ENCODE measurements around the gene GOLIM4. TPM values are rescaled to one million over a fixed set of nuclear protein-coding genes. Genes with fewer than 3 reads are reported as not detected.

Gene GOLIM4, protein sequence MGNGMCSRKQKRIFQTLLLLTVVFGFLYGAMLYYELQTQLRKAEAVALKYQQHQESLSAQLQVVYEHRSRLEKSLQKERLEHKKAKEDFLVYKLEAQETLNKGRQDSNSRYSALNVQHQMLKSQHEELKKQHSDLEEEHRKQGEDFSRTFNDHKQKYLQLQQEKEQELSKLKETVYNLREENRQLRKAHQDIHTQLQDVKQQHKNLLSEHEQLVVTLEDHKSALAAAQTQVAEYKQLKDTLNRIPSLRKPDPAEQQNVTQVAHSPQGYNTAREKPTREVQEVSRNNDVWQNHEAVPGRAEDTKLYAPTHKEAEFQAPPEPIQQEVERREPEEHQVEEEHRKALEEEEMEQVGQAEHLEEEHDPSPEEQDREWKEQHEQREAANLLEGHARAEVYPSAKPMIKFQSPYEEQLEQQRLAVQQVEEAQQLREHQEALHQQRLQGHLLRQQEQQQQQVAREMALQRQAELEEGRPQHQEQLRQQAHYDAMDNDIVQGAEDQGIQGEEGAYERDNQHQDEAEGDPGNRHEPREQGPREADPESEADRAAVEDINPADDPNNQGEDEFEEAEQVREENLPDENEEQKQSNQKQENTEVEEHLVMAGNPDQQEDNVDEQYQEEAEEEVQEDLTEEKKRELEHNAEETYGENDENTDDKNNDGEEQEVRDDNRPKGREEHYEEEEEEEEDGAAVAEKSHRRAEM
- polyA plus RNA-seq = 1.9 and 3.2 TPM in 2 replicates
- 10.7 and 11.3 TPM in 2 replicates for polyA minus RNA-seq

DNA sequence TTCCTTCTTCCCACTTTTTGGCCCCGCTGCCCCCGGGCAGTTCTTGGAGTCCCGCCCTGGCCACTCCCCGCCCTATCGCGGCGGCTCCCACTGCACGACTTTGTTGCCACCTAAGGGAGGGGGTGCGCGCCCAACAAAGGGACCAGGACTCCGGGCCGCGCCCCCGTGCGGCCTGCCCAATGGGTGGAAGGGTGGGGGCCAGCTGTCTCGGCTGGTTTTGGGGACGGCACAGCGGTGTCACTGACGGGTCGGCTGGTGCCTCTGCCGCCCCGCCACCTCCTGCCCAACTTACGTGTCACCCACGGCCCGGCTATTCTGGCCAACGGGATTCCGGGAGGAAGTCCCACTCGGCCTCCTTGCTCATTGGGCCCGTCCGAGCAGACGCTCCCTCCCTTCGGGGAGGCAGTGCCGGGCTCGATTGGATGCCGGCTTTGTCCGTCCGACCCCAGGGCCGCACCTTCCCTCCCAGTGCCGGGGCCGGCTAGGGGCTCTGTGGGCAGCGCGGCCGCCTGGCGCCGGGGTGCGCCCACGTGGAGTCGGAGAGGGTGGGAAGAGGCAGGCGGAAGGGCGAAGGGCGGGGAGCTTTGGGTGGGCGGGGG, at the start of gene GOLIM4:
TSS of gene GOLIM4 (minus strand) at position 314 of the 599 bp plus-strand sequence. CDS start 639 bp downstream, outside the sequence.
- Histone ChIP-seq H3K9ac (ENCODE audit: low read length) (peak within 1 kb of the TSS; percentile 59), H4K20me1 (ENCODE audit: insufficient read depth) (no peaks in the 10 kb centered on the region), H3K9me3 (ENCODE audit: low read length) (no peaks in the 10 kb centered on the region), H3F3A (ENCODE audit: insufficient read depth, low read length, poor library complexity, severe bottlenecking) (no peaks in the 10 kb centered on the region), H3K27me3 (ENCODE audit: insufficient read depth, low read depth, low read length) (no peaks in the 10 kb centered on the region), H3K9me2 (ENCODE audit: insufficient read depth, low read length) (no peaks in the 10 kb centered on the region), H3K27ac (ENCODE audit: low read length) (no peak within 1 kb of the TSS), H3K4me2 (ENCODE audit: low read length) (peak within 1 kb of the TSS; percentile 81), H3K36me3 (ENCODE audit: insufficient read depth, low read length) (no peaks in the 10 kb centered on the region), H2AFZ (ENCODE audit: low read depth, low read length) (peak within 1 kb of the TSS; percentile 57), H3K4me3 (ENCODE audit: low read length) (peak within 1 kb of the TSS; percentile 92), H3K79me2 (replicated peaks; ENCODE audit: insufficient read depth, low read length) (peaks cover 31% of the 10 kb centered on the region)
- TF ChIP-seq, protein P1, sequence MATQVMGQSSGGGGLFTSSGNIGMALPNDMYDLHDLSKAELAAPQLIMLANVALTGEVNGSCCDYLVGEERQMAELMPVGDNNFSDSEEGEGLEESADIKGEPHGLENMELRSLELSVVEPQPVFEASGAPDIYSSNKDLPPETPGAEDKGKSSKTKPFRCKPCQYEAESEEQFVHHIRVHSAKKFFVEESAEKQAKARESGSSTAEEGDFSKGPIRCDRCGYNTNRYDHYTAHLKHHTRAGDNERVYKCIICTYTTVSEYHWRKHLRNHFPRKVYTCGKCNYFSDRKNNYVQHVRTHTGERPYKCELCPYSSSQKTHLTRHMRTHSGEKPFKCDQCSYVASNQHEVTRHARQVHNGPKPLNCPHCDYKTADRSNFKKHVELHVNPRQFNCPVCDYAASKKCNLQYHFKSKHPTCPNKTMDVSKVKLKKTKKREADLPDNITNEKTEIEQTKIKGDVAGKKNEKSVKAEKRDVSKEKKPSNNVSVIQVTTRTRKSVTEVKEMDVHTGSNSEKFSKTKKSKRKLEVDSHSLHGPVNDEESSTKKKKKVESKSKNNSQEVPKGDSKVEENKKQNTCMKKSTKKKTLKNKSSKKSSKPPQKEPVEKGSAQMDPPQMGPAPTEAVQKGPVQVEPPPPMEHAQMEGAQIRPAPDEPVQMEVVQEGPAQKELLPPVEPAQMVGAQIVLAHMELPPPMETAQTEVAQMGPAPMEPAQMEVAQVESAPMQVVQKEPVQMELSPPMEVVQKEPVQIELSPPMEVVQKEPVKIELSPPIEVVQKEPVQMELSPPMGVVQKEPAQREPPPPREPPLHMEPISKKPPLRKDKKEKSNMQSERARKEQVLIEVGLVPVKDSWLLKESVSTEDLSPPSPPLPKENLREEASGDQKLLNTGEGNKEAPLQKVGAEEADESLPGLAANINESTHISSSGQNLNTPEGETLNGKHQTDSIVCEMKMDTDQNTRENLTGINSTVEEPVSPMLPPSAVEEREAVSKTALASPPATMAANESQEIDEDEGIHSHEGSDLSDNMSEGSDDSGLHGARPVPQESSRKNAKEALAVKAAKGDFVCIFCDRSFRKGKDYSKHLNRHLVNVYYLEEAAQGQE (IDR thresholded peaks at IDR 0.05; ENCODE audit: borderline replicate concordance) = peak; percentile 8
- TF ChIP-seq EZH2 (IDR thresholded peaks at IDR 0.05; ENCODE audit: borderline replicate concordance, insufficient read depth, low read length, poor library complexity, severe bottlenecking) = no peak
- TF ChIP-seq, protein P2, sequence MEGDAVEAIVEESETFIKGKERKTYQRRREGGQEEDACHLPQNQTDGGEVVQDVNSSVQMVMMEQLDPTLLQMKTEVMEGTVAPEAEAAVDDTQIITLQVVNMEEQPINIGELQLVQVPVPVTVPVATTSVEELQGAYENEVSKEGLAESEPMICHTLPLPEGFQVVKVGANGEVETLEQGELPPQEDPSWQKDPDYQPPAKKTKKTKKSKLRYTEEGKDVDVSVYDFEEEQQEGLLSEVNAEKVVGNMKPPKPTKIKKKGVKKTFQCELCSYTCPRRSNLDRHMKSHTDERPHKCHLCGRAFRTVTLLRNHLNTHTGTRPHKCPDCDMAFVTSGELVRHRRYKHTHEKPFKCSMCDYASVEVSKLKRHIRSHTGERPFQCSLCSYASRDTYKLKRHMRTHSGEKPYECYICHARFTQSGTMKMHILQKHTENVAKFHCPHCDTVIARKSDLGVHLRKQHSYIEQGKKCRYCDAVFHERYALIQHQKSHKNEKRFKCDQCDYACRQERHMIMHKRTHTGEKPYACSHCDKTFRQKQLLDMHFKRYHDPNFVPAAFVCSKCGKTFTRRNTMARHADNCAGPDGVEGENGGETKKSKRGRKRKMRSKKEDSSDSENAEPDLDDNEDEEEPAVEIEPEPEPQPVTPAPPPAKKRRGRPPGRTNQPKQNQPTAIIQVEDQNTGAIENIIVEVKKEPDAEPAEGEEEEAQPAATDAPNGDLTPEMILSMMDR (IDR thresholded peaks at IDR 0.05; ENCODE audit: poor library complexity, severe bottlenecking) = peak; percentile 36

DNA sequence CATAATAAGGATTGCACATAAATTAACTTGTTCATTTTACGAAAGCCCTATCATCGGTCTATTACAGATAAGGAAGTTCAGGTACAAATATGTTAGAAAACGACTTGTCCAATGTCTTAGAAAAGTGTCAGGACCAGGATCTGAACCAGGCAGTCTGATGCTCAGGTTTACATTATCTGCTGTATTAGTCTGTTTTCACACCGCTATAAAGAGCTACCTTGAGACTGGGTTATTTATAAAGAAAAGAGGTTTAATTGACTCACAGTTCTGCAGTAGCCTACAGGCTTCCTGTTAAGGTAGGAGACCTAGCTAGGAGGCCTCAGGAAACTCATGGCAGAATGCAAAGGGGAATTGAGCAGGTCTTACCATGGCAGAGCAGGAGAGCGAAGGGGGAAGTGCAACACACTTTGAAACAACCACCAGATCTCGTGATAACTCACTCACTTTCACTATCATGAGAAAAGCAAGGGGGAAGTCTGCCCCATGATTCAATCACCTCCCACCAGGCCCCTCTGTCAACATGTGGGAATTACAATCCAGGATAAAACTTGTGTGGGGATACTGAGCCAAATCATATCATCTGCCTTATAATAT, 45.8 kb upstream of the GOLIM4 start:
- no peak overlapping the region for H3K4me2 ChIP-seq (ENCODE audit: low read length)
- H3K27ac ChIP-seq (ENCODE audit: low read length) = no peak overlapping the region
- no peaks in the 10 kb centered on the region for H4K20me1 ChIP-seq (ENCODE audit: insufficient read depth)
- H3K27me3 ChIP-seq (ENCODE audit: insufficient read depth, low read depth, low read length) = no peaks in the 10 kb centered on the region
- H3K4me3 ChIP-seq (ENCODE audit: low read length) = no peak overlapping the region
- no peaks in the 10 kb centered on the region for H3K36me3 ChIP-seq (ENCODE audit: insufficient read depth, low read length)
- no peaks in the 10 kb centered on the region for H3K79me2 ChIP-seq (replicated peaks; ENCODE audit: insufficient read depth, low read length)
- no peaks in the 10 kb centered on the region for H3K9me3 ChIP-seq (ENCODE audit: low read length)
- no peaks in the 10 kb centered on the region for H3K9me2 ChIP-seq (ENCODE audit: insufficient read depth, low read length)
- H3K9ac ChIP-seq (ENCODE audit: low read length) = no peak overlapping the region
- TF ChIP-seq SMC3 (conservative IDR thresholded peaks at IDR 0.05; ENCODE audit: poor library complexity) = no peak
- H2AFZ ChIP-seq (ENCODE audit: low read depth, low read length) = no peak overlapping the region
- H3F3A ChIP-seq (ENCODE audit: insufficient read depth, low read length, poor library complexity, severe bottlenecking) = no peaks in the 10 kb centered on the region

Measured in neural cell (in vitro differentiated cells).